AG04450 (cell line): ENCODE measurements around the gene NAGPA. TPM values are rescaled to one million over a fixed set of nuclear protein-coding genes. Genes with fewer than 3 reads are reported as not detected.
A peak's percentile ranks its signal among the peaks of the same experiment; 100 is the strongest.

Experiments used
- CTCF ChIA-PET: fragments of 300-600, 350-600 bp; formaldehyde crosslinking; extraction: SDS; loops from one replicate; lab custom pipeline; 2022; ENCODE audit warnings: antibody characterized with exemption, inconsistent platforms; lab: Charles Lee
- POLR2A ChIA-PET: fragments of 350-600 bp; formaldehyde crosslinking; extraction: SDS; loops from one replicate; lab custom pipeline; 2021; ENCODE audit warnings: antibody characterized with exemption, inconsistent platforms; lab: Yijun Ruan, JAX
- DNase-seq: peaks from one replicate; pipeline ENCODE4 v3.0.0-alpha.2; 2011; ENCODE audit warnings: low read depth, low spot score
- H3K27ac ChIP-seq: one replicate; pipeline ENCODE4 v1.5.1; 2012; ENCODE audit warnings: low read depth, low read length, control low read depth
- H3K27me3 ChIP-seq: one replicate; pipeline ENCODE4 v1.6.0; 2012; ENCODE audit warnings: low read length; ENCODE audit not compliant: control insufficient read depth, insufficient read depth
- H3K4me3 ChIP-seq: 2 replicates; pipeline ENCODE4 v1.5.1; 2011; ENCODE audit warnings: mild to moderate bottlenecking, low read depth, low read length, control low read depth
- H3K9me3 ChIP-seq: 2 replicates; pipeline ENCODE4 v1.5.1; 2012; ENCODE audit warnings: low read length; ENCODE audit not compliant: control insufficient read depth, insufficient read depth
- polyA plus RNA-seq: library from polyadenylated mRNA; depleted of rRNA; stranded (reverse); fragments of >200 nt; gene quantifications from 2 replicates; pipeline ENCODE4 v1.2.3, GENCODE V29; 2011
- TF ChIP-seq, protein P1 (sequence below): IDR thresholded peaks from 2 replicates; pipeline ENCODE4 v1.5.1; 2011; ENCODE audit warnings: low read depth, low read length, control low read depth, inconsistent platforms

Gene NAGPA
- polyA plus RNA-seq, 1 experiment: 7.9 TPM

- POLR2A ChIA-PET: interaction anchor here (1.4 kb wide), 1 partner anchor 298 kb away, joined by 4 read pairs; the partner anchor contains the start of genes ANKS3 and DNAAF8
- CTCF ChIA-PET: no interaction called here
- no peak for DNase-seq
- Histone ChIP-seq H3K27me3 (no peaks in the 10 kb centered on the region), H3K9me3 (no peaks in the 10 kb centered on the region), H3K4me3 (peak overlapping the region; percentile 80), H3K27ac (no peak overlapping the region)
- TF ChIP-seq, protein P1, sequence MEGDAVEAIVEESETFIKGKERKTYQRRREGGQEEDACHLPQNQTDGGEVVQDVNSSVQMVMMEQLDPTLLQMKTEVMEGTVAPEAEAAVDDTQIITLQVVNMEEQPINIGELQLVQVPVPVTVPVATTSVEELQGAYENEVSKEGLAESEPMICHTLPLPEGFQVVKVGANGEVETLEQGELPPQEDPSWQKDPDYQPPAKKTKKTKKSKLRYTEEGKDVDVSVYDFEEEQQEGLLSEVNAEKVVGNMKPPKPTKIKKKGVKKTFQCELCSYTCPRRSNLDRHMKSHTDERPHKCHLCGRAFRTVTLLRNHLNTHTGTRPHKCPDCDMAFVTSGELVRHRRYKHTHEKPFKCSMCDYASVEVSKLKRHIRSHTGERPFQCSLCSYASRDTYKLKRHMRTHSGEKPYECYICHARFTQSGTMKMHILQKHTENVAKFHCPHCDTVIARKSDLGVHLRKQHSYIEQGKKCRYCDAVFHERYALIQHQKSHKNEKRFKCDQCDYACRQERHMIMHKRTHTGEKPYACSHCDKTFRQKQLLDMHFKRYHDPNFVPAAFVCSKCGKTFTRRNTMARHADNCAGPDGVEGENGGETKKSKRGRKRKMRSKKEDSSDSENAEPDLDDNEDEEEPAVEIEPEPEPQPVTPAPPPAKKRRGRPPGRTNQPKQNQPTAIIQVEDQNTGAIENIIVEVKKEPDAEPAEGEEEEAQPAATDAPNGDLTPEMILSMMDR: no peak
These were observed 977 bp downstream of the NAGPA start for GRCh38 chr16:5032748-5033167.

- CTCF ChIA-PET: no interaction called here
- POLR2A ChIA-PET: no interaction called here
- TF ChIP-seq, protein P1: no peak
These were observed 2.1 kb downstream of the NAGPA start for GRCh38 chr16:5031601-5032000.

DNA sequence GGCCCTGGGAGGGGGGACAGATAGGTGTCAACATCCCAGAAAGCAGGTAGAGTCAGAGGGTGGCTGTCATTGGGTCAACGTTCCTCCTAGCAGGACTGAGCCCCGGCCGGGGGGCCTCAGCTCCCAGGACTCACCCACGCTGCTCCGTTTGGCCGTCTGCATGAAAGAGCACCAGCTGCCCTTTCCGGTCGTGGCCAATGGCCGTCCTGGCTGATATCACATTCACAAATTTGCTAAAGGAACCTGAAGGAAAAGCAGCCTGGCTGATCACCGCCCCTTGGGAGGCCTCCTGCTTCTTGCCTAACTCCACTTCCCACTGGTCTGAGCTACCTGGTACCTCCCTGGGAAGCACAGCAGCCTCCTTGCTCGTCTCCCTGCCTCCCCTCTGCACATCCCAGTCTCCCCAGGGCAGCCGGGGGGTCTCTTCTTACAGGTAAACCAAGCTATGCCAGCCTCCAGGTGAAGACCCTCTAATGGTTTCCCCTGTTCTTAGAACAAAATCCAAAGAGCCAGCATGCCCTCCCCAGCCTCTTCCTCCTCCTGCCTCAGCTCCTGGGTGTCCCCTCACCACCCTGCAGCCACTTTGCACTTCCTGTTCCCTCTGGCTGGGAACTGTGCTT is 3.4 kb downstream of the NAGPA start:
- no peaks in the 10 kb centered on the region for H3K27me3 ChIP-seq
- no peaks in the 10 kb centered on the region for H3K9me3 ChIP-seq
- no peak for DNase-seq
- CTCF ChIA-PET: no interaction called here
- no peak overlapping the region for H3K4me3 ChIP-seq
- TF ChIP-seq, protein P1: no peak
- no peak overlapping the region for H3K27ac ChIP-seq
- POLR2A ChIA-PET: no interaction called here

More at GRCh38 chr16:5031601-5032000, 2.1 kb downstream of the NAGPA start:
- Histone ChIP-seq H3K27ac (no peak overlapping the region), H3K9me3 (no peaks in the 10 kb centered on the region), H3K27me3 (no peaks in the 10 kb centered on the region), H3K4me3 (no peak overlapping the region)
- no peak for DNase-seq

DNA sequence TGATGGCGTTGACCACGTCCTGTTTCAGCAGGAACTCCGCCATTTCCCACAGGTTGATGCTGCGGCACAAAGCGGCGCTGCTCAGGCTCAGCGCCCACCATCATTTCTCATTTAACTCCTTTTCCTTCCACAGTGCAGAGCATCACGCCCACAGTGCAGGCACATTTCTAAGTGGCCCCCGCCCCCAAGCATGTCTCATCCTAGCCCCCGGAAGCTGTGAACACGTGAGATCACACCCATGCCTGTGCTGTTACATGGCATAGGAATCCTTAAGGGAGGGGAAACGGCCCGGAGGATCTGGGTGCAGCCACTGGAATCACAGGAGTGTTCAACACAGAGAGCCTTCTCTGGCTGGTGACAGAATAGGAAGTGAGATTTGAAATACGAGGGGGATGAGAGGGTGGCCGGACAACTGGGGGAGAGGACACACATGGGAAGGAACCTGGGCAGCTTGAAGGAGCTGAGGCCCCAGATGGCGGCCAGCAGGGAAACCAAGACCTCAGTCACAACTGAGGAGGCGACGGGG is 4.7 kb downstream of the NAGPA start:
- CTCF ChIA-PET: no interaction called here
- TF ChIP-seq, protein P1: no peak
- Histone ChIP-seq H3K9me3 (no peaks in the 10 kb centered on the region), H3K4me3 (no peak overlapping the region), H3K27ac (no peak overlapping the region), H3K27me3 (no peaks in the 10 kb centered on the region)
- DNase-seq: no peak
- POLR2A ChIA-PET: no interaction called here

DNA sequence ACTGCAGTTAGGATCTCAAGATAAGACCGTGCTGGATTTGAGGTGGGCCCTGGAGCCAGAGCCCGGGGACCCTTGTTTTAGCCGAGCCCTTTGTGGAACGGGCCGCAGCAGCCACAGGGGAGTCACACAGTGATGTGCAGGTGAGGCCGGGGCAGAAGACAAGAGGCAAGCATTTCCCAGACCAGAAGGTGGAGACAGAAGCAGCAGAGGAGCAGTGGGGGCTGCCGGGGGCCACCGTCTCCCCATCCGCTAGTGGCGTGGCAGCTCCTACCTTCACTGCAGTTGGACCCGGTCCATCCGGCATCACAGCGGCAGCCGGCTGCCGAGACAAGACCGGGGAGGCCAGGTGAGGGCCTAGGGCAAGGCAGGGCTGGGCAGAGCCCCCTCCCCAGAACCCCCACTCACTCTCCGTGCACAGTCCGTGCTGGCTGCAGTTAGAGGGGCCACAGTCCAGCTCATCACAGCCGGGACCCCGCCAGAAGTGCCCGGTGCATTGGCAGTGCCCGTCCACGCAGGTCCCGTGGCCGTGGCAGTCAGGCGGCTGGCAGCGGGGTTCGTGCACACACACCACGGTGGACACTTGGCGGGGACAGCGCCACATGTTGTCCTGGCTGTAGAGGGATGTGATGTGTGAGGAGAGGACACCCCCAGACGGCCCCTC is 6.0 kb downstream of the NAGPA start:
- Histone ChIP-seq H3K4me3 (no peak overlapping the region), H3K27ac (no peak overlapping the region), H3K9me3 (no peaks in the 10 kb centered on the region), H3K27me3 (no peaks in the 10 kb centered on the region)
- DNase-seq: no peak
- CTCF ChIA-PET: no interaction called here
- TF ChIP-seq, protein P1: no peak
- POLR2A ChIA-PET: no interaction called here
